A673 (cell line): Measurements from ENCODE around the gene ARL10. TPM values are rescaled to one million over a fixed set of nuclear protein-coding genes. Genes with fewer than 3 reads are reported as not detected.

Experiments used
- BruUV-seq: library from RNA; stranded (reverse); fragments of 400-500 nt; replicated peaks from 2 replicates; lab custom pipeline; 2021; lab: Mats Ljungman, UMichigan
- CTCF ChIA-PET: fragments of 300-600 bp; sonication (Branson Sonifier 250); formaldehyde crosslinking; loops from one replicate; lab custom pipeline; 2022; ENCODE audit warnings: antibody characterized with exemption; lab: Charles Lee
- POLR2A ChIA-PET: fragments of 300-600 bp; sonication (Branson Sonifier 250); formaldehyde crosslinking; loops from one replicate; lab custom pipeline; 2022; ENCODE audit warnings: antibody characterized with exemption; ENCODE audit not compliant: low non-redundant PET; lab: Charles Lee
- DNase-seq: peaks from one replicate; pipeline ENCODE4 v3.0.0-alpha.2; 2015; ENCODE audit warnings: low spot score
- H3K27ac ChIP-seq: fragments of 200-600 bp; sonication (generic); 2 replicates; pipeline ENCODE4 v1.5.1; 2016; ENCODE audit warnings: mixed run types, low read depth, mild to moderate bottlenecking, mixed read lengths, antibody characterized with exemption, low read length; ENCODE audit not compliant: poor library complexity, severe bottlenecking
- H3K27me3 ChIP-seq: fragments of 200-600 bp; sonication (generic); replicated peaks from 2 replicates; pipeline ENCODE4 v1.6.1; 2017; ENCODE audit warnings: mixed run types, low read depth, mild to moderate bottlenecking, mixed read lengths, antibody characterized with exemption, low read length; ENCODE audit not compliant: insufficient read depth, poor library complexity
- H3K36me3 ChIP-seq: fragments of 200-600 bp; sonication (generic); 2 replicates; pipeline ENCODE4 v1.6.1; 2016; ENCODE audit warnings: mixed run types, mild to moderate bottlenecking, mixed read lengths, antibody characterized with exemption, low read length; ENCODE audit not compliant: insufficient read depth, poor library complexity, severe bottlenecking
- H3K4me1 ChIP-seq: fragments of 200-600 bp; sonication (generic); 2 replicates; pipeline ENCODE4 v1.6.1; 2017; ENCODE audit warnings: mixed run types, mild to moderate bottlenecking, mixed read lengths, antibody characterized with exemption, low read length; ENCODE audit not compliant: insufficient read depth, poor library complexity, severe bottlenecking
- H3K4me3 ChIP-seq: fragments of 200-600 bp; sonication (generic); 2 replicates; pipeline ENCODE4 v1.5.1; 2016; ENCODE audit warnings: low read depth, mixed run types, mild to moderate bottlenecking, mixed read lengths, low read length; ENCODE audit not compliant: poor library complexity, severe bottlenecking
- H3K9me3 ChIP-seq: fragments of 200-600 bp; sonication (generic); 2 replicates; pipeline ENCODE4 v1.6.1; 2016; ENCODE audit warnings: mixed run types, low read depth, mild to moderate bottlenecking, mixed read lengths, antibody characterized with exemption, low read length; ENCODE audit not compliant: poor library complexity, severe bottlenecking
- CTCF ChIP-seq: fragments of 300-800, 200-600 bp; sonication (generic); conservative IDR thresholded peaks from 2 replicates; pipeline ENCODE4 v1.5.1; 2017; ENCODE audit warnings: low read depth, mild to moderate bottlenecking, antibody characterized with exemption, low read length, moderate library complexity, mixed read lengths
- EZH2 ChIP-seq: fragments of 200-600 bp; sonication (generic); IDR thresholded peaks from 2 replicates; pipeline ENCODE4 v1.6.1; 2017; ENCODE audit warnings: borderline replicate concordance, low read depth, mild to moderate bottlenecking, mixed read lengths, antibody characterized with exemption, low read length; ENCODE audit not compliant: poor library complexity, severe bottlenecking
- intact Hi-C: fragments of 100-400 bp; cut with micrococcal nuclease; formaldehyde crosslinking; loops from one replicate; pipeline ENCODE4 v1.10.0; 2022; ENCODE audit not compliant: unreplicated experiment
- total RNA-seq: library from RNA; stranded (reverse); gene quantifications from 2 replicates; pipeline ENCODE4 v1.2.3, GENCODE V29; 2021

ARL10 gene
- total RNA-seq, 1 experiment from 2014 or later = 13.6 TPM

GRCh38 chr5:176361437-176362232 lies 3.7 kb upstream of the ARL10 start, which contains the start of gene KIAA1191:
KIAA1191 (minus strand) TSS chr5:176361764; CDS start chr5:176359508, 2,256 bp downstream.
- H3K27me3 ChIP-seq = no peaks in the 10 kb centered on the region
- CTCF ChIA-PET = interaction anchor here (0.7 kb wide), 1 partner anchor 632 kb away, joined by 3 read pairs; no protein-coding TSS in a partner anchor
- DNase-seq = peak; percentile 91
- POLR2A ChIA-PET = interaction anchor here (0.6 kb wide), 1 partner anchor 156 kb away, joined by 3 read pairs; no protein-coding TSS in a partner anchor
- H3K36me3 ChIP-seq = peaks cover 14% of the 10 kb centered on the region
- H3K4me3 ChIP-seq = peak within 1 kb of the TSS; percentile 95
- H3K9me3 ChIP-seq = no peaks in the 10 kb centered on the region
- TF ChIP-seq CTCF = no peak; the same call in 1 of the 2 replicates
- TF ChIP-seq EZH2 = no peak
- H3K27ac ChIP-seq = peak within 1 kb of the TSS; percentile 88
- H3K4me1 ChIP-seq = peaks cover 4% of the 10 kb centered on the region
- intact Hi-C loops = loop anchor here (5.0 kb wide), 1 partner anchor 176 kb away; the partner anchor contains the start of gene RNF44
- no TSS peak for BruUV-seq

- H3K27ac ChIP-seq = no peak overlapping the region
- TF ChIP-seq EZH2 (no peak), CTCF (no peak)
- BruUV-seq = no TSS peak
- H3K9me3 ChIP-seq = no peaks in the 10 kb centered on the region
- CTCF ChIA-PET = interaction anchor here (0.7 kb wide), 1 partner anchor 632 kb away, joined by 3 read pairs; no protein-coding TSS in a partner anchor
- H3K27me3 ChIP-seq = no peaks in the 10 kb centered on the region
- H3K4me3 ChIP-seq = peak overlapping the region; percentile 95
- peaks cover 4% of the 10 kb centered on the region for H3K4me1 ChIP-seq
- H3K36me3 ChIP-seq = peaks cover 13% of the 10 kb centered on the region
- DNase-seq = no peak
- intact Hi-C loops = loop anchor here (5.0 kb wide), 1 partner anchor 175 kb away; the partner anchor contains the start of gene RNF44
- POLR2A ChIA-PET = interaction anchor here (0.6 kb wide), 1 partner anchor 156 kb away, joined by 3 read pairs; no protein-coding TSS in a partner anchor
Observed at GRCh38 chr5:176362233-176362490, 3.1 kb upstream of the ARL10 start.

GRCh38 chr5:176364765-176365350 lies 429 bp upstream of the ARL10 start:
- Histone ChIP-seq H3K4me1 (peaks cover 4% of the 10 kb centered on the region), H3K36me3 (peaks cover 4% of the 10 kb centered on the region), H3K27me3 (no peaks in the 10 kb centered on the region), H3K9me3 (no peaks in the 10 kb centered on the region), H3K27ac (no peak overlapping the region), H3K4me3 (peak overlapping the region; percentile 89)
- POLR2A ChIA-PET = no interaction called here
- intact Hi-C loops = loop anchor here (5.0 kb wide), 1 partner anchor 172 kb away; the partner anchor contains the start of gene RNF44
- no peak for TF ChIP-seq CTCF
- TF ChIP-seq EZH2 = no peak
- DNase-seq = no peak
- CTCF ChIA-PET = no interaction called here
- BruUV-seq = no TSS peak
